Gastroesophageal sphincter (tissue), 3 donors: ENCODE data around the gene NOC2L.

Source experiments
- POLR2A ChIP-seq, 2 donors: fragments of 450-650 bp; IDR thresholded peaks; one replicate each; pipeline ENCODE4 v1.6.1; 2017; ENCODE audit warnings: antibody characterized with exemption in 2 of 2, mild to moderate bottlenecking in 2 of 2, moderate library complexity in 1 of 2
- POLR2AphosphoS5 ChIP-seq: sonication (generic); formaldehyde crosslinking; IDR thresholded peaks from one replicate; pipeline ENCODE4 v1.6.1; 2017; ENCODE audit warnings: antibody characterized with exemption
- TF ChIP-seq, protein P1 (sequence below), 4 experiments: fragments of 200-600 bp in 2 of 4; fragments of 450-650 bp in 2 of 4; sonication (generic) in 1 of 4; IDR thresholded peaks; one replicate each; pipeline ENCODE4 v1.5.1; 2017 to 2019; ENCODE audit warnings: antibody characterized with exemption in 4 of 4, mild to moderate bottlenecking in 2 of 4, moderate library complexity in 2 of 4

DNA sequence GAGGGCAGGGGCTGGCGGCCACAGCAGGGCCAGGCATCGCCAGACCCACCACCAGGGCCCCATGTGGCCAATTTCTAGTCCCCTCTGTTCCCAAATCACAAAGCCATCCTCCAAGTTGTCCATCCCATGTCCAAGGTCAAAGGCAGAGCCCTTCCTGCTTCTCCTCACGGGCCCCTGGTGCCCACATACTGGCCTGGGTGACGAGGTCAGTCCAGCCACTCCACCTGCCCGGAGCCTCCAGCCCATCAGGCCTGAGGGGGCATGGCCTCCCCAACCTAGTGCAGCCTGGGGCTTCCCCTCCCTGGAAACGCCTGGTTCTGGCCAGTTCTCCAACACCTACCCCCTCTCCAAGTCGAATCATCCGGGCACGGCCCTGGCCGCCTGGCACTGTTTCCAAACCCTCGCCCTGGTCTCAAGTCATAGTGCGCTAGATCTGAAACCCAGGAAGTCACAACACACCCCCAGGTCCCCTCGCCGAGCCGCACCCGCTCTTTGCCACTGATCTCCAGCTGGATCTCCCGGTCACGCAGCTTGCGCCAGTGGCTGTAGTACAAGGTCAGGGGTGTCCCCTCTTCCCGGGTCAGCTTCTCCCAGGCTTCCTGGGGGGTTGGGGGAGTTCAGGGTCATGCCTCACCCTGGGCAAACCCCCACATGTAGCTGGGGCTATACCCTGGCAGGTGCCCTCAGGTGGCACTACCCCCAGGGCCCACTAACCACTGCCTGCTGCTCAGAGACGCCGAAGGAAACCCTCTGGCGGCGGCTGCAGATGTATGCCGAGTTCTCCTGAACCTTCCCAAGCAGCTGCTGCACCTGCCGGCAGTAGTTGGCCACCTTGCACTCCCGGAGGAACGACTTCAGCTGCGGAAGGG, 13.1 kb downstream of the NOC2L start:
- TF ChIP-seq, protein P1, sequence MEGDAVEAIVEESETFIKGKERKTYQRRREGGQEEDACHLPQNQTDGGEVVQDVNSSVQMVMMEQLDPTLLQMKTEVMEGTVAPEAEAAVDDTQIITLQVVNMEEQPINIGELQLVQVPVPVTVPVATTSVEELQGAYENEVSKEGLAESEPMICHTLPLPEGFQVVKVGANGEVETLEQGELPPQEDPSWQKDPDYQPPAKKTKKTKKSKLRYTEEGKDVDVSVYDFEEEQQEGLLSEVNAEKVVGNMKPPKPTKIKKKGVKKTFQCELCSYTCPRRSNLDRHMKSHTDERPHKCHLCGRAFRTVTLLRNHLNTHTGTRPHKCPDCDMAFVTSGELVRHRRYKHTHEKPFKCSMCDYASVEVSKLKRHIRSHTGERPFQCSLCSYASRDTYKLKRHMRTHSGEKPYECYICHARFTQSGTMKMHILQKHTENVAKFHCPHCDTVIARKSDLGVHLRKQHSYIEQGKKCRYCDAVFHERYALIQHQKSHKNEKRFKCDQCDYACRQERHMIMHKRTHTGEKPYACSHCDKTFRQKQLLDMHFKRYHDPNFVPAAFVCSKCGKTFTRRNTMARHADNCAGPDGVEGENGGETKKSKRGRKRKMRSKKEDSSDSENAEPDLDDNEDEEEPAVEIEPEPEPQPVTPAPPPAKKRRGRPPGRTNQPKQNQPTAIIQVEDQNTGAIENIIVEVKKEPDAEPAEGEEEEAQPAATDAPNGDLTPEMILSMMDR (IDR thresholded peaks at IDR 0.05), result no peak
- TF ChIP-seq POLR2A (IDR thresholded peaks at IDR 0.05) (no peak), POLR2AphosphoS5 (no peak)
